Prostate gland (tissue), 2 donors: ENCODE data around the gene TSNAX.

ENCODE experiments used
- CTCF ChIP-seq, 4 experiments: fragments of 200-600 bp in 2 of 4; fragments of 450-650 bp in 2 of 4; sonication (generic) in 2 of 4; IDR thresholded peaks; 1 replicate in 3 of 4; 2 replicates in 1 of 4; pipeline ENCODE4 v1.5.1; 2016 to 2019; ENCODE audit warnings: antibody characterized with exemption in 4 of 4, mild to moderate bottlenecking in 2 of 4, moderate library complexity in 2 of 4
- POLR2A ChIP-seq: fragments of 450-650 bp; IDR thresholded peaks from one replicate; pipeline ENCODE4 v1.6.1; 2016; ENCODE audit warnings: antibody characterized with exemption, mild to moderate bottlenecking

DNA sequence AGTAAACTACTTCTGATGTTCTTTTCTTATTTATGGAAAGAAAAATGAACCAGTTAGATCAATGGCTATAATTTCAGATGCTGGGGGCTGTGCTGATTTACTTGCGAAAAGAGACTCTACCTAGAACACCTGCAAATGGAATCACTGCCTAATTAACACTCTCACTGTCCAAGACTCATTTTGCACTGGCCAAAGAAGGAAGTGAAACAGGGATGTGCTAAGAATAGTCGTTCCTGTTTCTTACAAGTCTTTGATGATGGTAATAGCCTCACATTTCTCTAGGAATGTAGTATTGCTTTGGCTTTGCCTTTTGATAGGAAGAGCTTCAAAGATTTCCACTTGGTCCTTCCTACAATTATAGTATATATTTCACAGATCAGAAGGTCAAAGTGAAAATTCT, 12.7 kb upstream of the TSNAX start:
- TF ChIP-seq CTCF (IDR thresholded peaks at IDR 0.05), result no peak
- no peak for TF ChIP-seq POLR2A
